HG02798 (cell line): ENCODE results near the gene AP1G1.
A peak's percentile ranks its signal among the peaks of the same experiment; 100 is the strongest.

Experiments used
- ATAC-seq: cut with Tn5 transposase; IDR thresholded peaks from one replicate; pipeline ENCODE4 v1.9.1; 2021; ENCODE audit warnings: mild to moderate bottlenecking; ENCODE audit not compliant: unreplicated experiment, poor library complexity

Gene AP1G1

DNA sequence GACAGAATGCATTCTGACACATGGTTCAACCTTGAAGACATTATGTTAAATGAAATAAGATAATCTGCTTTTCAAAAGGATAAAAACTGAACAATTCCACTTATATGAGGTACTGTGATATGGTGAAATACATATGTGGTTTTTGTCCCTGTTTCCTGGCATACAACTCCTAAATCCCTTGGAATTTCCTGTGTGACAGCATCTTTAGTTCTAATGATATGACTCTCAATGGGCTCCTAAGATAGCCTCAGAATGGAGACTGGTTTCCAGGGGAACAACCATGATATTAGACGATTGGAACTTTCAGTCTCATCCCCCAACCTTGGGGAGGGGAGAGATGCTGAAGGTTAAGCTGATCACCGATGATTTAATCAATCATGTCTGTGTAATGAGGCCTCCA is 46.4 kb downstream of the AP1G1 start:
- no peak for ATAC-seq

DNA sequence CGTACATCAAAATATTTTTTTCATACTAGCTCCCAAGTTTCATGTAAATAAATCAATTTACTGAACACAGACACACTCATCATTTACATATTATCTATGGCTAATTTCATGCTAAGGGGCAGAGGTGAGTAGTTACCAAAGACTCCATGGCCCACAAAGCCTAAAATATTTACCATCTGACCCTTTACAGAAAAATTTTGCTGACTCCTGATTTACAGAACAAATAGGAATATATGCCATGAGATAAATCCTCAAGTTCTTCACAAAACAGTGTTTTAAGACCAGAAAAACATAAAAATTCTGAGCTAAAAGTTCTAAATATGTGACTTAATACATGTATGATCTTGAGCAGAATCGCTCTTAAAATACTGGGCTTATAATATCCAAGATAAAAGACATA is 47.5 kb downstream of the AP1G1 start:
- no peak for ATAC-seq

DNA sequence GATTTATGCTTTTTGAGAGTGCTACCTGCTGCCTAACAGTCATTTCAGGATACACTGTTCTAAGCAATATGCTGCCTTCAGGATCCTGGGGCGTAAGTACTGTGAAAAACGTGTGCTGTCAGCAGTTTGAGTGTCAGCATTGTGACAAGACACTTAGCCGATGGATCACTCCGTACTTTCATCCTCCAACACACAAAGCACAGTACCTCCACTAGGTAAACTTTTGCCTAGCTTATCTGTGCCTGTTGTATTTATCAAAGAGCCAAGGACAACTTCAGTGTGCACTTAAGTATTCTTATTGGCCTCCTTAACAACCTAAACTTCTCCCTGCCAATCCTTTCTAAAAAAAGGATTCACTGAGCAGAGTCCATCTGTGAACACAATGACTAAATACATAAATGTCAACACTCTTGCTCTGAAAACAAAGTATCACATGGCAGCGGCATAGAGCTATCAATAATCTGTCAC is 50.3 kb downstream of the AP1G1 start:
- no peak for ATAC-seq

DNA sequence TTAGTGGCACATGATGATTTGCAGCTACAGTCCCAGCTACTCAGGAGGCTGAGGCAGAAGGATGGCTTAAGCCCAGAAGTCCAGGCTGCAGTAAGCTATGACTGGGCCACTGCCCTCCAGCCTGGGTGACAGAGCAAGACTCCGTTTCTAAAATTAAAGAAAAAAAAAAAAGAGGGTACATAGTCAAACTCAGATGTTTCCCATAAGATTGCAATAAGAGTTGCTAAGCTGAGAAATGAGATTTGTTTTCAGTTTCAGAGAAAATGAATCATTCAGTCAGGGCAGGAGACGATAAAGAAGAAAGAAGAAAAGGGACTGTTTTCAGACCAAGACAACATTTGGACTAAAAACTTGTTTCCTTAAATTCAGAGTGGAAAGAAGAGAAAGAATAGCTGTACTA is 54.0 kb downstream of the AP1G1 start:
- ATAC-seq, result no peak

DNA sequence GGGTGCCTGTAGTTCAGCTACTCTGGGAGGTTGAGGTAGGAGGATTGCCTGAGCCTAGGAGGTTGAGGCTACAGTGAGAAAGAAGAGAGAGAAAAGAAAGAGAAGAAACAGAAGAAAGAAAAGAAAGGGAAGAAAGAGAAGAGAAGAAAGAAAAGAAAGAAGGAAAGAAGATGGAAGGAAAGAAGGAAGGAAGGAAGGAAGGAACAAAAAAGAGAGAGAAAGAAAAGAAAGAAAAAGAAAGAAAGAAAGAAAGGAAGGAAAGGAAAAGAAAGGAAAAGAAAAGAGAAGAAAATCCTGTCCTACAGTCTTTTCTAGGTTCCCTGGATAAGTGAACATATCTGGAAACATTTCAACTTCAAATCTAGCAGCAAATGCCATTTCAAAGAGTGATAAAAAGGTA is 54.5 kb downstream of the AP1G1 start:
- no peak for ATAC-seq

DNA sequence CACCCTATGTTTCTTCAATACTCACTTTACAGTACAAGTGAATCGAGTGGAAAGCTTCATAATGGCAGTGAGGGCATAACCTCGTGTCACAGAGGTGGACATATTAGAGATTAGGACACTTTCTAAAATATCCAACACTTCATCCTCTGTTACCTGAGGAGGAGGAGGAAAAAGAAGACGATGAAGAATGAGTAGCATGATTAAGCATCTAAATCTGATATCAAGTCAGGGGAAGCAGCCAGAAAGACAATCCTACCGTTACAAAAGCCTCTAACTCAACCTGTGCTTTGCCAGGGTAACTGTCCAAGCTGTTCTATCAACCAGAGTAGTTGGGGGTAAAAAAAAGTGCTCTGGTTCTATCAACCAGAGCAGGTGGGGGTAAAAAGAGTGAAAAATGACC is 60.4 kb downstream of the AP1G1 start:
- no peak for ATAC-seq

DNA sequence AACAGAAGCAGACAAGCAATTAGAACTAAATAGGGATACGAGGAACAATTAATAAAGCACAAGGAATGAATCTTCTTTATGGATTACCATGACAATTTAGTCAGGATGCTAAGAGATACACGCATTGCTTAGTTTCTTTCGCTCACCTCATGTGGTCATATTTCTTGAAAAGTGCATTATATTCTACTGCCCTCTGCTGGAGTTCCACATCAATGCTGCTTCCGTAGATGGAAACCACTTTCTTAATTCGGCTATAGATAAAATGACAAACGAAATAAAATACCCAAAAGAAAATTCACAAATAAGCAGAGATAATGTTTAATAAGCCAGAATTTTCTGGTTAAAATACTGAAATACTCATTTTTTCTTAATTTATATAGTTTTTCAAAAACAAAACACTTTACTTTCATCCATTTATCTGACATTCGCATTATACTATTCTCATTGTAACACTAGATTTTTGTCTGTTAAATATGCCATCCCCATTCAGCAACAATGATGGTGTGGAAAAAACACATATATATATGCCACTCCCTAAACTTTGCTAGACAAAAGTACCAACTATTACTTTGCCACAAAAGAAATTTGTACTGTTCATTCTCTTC is 62.1 kb downstream of the AP1G1 start:
- ATAC-seq, result no peak

DNA sequence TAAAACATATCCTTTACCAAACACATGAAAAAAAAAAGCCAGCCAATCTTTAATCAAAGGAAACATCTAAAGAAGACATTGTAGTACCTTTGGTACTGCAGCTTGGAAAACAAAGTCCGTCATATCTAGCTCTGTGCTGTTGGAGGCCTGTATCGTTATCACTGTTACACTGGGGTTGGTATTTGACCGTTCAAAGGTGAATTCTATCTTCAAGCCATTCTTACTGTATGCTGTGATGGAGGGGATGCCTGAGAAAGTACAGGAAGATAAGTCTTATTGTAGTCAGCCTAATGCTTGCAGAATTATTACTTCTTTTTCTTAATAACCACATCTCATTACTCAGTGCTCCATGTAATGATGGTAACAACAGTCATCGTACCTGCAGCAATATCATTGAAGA is 69.8 kb downstream of the AP1G1 start:
- ATAC-seq, result no peak

DNA sequence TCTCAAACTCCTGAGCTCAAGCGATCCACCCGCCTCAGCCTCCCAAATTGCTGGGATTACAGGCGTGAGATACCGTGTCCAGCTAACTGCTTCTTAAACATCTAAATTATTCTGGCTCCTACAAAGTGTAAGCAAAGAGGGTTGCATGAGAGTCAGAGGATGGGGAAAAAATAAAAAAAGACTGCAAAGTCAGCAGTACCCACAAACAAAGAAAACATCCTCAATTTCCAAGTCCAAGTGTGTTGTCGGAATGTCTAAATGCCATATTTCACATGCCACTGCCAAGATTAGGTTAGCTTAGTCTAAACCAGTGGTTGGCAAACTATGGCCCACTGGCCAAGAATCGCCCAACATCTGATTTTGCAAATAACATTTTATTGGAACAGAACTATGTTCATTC is 71.1 kb downstream of the AP1G1 start:
- ATAC-seq, result no peak

DNA sequence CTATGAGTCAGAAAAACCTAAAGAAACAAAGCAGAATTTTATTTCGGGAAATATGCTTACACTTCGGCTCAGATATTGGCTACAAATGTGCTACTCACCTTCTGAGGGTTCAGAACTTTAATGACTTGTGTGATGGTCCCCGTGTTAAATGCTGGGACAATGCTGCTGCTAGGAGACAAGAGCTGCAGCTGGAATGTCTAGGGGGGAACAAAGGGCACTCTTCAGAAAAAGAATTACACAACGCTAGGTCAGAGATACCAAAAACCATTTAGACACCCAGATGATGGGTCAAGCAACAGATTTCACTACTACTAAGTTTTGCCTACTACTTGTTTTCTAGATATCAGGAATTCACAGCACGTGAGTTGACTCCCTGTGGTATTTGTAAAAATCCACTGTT is 74.1 kb downstream of the AP1G1 start:
- ATAC-seq, result no peak

DNA sequence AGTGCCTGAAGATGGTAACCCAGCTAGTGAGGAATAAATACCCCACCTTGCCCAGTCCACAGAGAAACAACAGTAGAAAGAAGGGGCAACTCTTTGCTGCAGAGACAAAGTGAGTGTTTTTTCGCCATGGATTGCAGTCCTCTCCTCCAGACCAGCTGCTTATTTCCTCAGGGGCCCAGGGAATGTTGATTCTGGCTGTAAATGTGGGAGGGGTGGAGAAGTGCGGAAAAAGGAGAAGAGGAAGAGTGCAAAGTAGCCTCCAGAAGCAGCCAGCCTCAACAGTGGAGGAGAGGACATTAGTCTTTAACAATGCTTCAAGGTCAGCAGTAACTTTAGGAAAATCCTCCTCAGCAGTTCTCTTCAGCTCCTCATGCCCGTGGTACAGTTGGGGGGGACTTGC is 76.0 kb downstream of the AP1G1 start:
- no peak for ATAC-seq

DNA sequence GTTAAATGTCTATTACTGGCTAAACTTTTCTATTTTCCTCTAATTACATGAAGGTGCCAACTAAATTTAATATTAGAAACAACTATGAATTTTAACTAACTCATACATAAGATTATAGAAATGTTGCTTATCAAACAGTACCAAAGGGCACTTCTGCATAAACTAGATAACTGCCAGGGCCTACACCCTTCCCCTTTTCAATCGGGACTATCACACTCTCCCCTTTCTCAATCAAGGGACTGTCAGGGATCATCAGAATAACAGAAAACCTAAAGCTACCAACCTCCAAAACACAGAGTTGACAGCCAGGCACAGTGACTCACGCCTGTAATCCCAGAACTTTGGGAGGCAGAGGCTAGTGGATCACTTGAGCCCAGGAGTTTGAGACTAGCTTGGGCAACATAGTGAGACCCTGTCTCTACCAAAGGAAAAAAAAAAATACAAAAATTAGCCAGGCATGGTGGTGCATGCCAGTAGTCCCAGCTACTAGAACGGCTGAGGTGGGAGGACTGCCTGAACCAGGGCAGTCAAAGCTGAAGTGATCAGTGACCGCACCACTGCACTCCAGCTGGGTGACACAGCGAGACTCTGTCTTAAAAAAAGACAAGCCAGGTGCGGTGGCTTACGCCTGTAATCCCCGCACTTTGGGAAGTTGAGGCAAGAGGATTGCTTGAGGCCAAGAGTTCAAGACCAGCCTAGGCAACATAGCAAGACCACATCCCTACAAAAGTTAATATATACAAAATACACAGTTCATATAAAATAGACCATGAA is 80.9 kb downstream of the AP1G1 start:
- no peak for ATAC-seq

DNA sequence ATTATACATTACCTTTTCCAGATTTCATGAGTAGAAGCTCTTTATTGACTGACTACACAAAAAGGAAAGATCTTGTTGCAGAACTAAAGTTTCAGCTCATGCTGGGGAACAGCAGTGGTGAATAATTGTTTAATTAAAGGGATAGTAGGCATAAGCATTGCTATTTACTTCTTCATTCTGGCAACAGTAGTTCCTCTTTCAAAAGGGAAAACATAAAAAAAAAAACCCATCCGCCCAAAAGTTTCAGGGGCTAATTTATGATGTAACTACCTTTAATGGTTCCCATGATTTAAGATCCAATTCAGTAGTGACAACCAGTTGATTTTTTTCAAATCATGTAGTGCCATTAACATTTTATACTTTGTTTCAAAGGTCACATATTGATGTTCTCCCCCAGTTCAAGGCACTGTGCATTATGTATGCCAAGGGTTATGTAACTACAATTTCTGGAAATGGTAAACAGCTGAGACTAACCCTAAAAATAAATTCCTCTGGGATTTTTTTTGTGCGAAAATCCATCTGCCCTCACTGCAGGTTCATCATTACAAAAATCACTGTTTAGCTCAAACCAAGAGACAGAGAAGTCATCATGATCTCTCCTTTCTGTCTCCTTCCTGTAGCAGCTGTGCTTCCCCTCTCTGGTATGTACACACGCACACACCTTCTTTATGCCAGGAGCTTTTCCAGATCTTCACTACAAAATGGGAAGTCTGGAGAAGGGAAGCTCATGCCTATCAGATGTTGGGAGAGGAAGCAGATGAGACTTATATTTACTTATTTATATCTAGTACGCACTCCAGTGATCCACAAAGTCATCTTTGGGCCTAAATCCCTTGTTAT is 81.9 kb downstream of the AP1G1 start:
- no peak for ATAC-seq

DNA sequence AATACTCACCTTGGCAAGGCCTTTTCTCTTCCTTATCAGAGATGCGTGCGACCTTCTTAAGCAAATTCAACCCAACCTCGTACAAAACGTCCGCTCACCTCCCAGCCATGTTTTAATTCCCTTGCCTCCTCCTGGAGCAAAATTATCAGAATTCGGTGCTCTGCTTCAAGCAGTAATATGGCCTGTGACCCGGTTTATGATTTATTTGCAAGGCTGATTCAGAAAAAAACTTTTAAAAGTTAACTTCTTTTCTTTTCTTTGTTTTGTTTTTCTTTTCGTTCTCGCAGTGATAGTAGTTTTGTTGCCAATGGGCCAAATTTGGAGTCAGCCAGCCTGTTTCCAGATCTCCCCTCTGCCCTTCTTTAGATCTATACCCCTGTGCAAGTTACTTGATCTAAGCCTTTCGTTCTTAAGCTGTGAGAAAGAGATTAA is 84.3 kb downstream of the AP1G1 start, which contains the start of gene PHLPP2:
Gene PHLPP2 (minus strand): TSS at position 382 of the 432 bp plus-strand sequence. CDS start 9,906 bp downstream, outside the sequence.
- no peak for ATAC-seq

DNA sequence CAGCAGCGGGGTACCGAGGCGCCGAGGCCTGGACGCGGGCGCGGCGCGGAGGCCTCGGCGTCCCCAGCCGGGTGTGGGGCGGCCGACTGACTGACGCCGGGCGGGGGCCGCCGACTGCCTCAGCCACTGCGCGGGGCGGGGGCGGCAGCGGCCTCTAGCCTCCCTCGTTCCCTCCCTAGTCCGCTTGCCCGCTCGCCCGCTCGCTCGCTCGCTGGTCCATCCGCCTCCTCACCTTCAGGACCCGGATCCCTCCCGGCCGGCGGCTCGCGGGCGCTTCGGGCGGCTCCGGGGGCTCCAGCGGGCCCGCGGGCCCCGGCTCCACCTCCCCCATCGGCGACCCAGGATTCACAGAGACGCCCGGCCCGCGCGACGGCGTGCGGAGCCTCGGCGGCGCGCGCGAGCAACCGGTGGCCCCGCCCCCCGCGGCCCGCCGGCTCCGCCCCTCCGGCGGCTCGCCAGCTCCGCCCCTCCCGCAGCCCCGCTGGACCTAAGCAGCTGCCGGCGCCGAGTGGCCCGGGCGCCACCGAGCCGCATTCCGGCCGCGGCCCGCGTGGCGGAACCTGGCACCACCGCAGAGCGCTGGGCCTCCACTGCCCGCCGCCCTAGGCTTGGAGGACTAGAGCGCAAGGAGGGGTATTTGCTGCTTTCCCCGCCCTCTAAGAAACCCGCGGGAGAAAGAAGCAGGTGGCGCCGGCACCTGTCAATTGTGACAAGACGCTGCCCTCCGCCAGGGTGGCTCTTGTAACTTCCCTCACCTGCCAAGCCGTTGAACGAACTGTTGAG is 84.9 kb downstream of the AP1G1 start:
- ATAC-seq, result peak; percentile 82

DNA sequence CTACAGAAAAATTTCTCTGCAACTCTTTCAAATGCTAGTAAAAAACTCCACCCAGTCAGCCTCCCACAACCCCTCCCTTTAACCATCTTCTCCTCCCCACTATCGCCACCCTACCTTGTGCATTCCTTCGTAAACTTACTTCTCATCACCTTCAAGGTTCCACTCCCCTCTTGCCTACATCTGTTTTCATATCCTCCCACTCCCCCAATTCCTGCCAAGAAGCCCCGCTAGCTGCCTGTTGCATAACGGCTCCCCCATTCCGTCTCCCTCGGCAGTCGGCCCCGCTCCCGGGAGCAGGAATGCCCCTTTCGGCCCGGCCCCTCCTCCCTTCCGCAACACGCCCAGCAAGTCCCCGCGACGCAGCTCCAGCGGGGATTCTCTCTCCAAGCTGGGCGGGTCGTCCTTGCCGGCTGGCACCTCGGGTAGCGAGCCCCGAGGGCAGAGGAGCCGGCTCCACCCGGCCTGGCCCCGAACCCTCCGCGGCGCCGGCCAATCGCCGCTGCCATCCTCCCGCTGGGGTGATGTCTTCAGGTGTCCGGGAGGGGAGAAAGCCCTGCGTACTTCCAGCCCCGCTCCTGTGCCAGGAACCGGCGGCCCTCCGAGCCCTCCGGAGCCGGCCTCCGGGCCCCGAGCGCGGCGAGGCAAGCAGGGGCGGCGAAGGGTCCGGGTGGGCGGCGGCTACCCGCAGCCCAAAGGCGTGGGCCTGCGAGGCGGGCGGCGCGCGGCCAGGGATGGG is 85.7 kb downstream of the AP1G1 start:
- peak; percentile 31 for ATAC-seq

DNA sequence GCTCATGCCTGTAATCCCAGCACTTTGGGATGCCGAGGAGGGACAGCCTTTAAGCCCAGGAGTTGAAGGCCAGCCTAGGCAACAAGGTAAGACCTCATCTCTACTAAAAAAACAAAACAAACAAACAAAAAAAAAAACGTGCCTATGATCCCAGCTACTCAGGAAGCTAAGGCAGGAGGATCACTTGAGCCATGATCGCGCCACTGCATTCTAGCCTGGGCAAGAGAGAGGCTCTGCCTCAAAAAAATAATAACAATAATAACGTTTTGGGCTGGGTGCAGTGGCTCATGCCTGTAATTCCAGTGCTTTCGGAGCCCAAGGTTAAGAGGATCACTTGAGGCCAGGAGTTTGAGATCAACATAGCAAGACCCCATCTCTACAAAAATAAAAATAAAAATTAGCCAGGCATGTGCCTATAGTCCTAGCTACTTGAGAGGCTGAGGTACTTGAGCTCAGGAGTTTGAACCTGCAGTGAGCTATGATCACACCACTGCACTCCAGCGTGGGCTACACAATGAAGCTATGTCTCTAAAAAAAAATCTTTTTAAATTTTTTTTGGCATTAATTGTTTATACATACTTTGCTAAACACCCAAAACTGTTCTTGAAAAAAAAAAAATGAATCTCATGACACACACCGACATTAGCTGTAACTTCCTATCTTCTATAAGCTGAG is 87.4 kb downstream of the AP1G1 start:
- no peak for ATAC-seq

DNA sequence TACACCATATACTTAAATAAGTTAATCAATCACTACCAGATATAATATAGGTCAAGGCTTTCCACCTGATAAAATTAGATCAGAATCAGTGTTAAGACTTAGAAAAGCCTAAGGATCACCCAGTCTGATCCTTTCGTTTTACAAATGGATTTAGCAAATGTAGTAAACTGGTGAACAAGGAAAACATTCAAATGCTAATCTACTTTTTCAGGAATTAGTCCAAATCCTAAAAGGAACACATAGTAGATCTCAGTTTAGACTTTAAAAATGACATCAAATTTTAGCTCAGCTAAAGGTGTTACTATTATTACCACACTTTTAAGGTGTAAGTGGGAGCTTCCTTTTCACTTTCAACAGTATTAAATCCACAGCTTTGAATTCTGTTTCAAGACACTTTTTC is 96.1 kb downstream of the AP1G1 start:
- ATAC-seq, result no peak

DNA sequence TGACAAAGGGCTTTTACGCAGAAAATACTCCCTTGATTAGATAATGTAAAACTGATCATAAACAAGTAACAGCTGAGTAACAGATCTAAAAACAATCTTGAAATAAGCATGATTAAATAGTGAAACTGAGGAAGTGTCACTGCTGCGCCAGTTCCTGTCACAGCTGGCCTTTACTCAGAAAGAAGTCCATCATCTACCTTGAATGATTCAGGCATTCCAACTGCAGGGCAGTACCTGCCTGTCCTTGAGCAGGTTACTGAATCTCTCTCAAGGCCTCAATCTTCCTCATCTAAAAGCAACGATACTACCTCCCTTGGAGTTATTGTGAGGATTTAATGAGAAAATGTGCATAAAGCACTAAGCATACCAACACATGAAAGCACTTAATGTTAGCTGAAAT is 96.8 kb downstream of the AP1G1 start:
- no peak for ATAC-seq
